Adrenal gland (tissue), 5 donors: ENCODE measurements around the gene ADCY5.

ENCODE experiments used
- POLR2A ChIP-seq, 2 donors: fragments of 450-650 bp; IDR thresholded peaks; one replicate each; pipeline ENCODE4 v1.6.1; 2017; ENCODE audit warnings: antibody characterized with exemption in 2 of 2, mild to moderate bottlenecking in 2 of 2, moderate library complexity in 1 of 2
- TF ChIP-seq, protein P1 (sequence below), 6 experiments: fragments of 450-650 bp in 4 of 6; fragments of 200-600 bp in 2 of 6; sonication (generic) in 1 of 6; IDR thresholded peaks; 1 replicate in 5 of 6; 2 replicates in 1 of 6; pipeline versions ENCODE4 v1.5.1 to v1.8.0; 2016 to 2021; ENCODE audit warnings: antibody characterized with exemption in 6 of 6, mild to moderate bottlenecking in 2 of 6, moderate library complexity in 1 of 6
- donor health status: DM: no; HTN: no; CAD: no.

DNA sequence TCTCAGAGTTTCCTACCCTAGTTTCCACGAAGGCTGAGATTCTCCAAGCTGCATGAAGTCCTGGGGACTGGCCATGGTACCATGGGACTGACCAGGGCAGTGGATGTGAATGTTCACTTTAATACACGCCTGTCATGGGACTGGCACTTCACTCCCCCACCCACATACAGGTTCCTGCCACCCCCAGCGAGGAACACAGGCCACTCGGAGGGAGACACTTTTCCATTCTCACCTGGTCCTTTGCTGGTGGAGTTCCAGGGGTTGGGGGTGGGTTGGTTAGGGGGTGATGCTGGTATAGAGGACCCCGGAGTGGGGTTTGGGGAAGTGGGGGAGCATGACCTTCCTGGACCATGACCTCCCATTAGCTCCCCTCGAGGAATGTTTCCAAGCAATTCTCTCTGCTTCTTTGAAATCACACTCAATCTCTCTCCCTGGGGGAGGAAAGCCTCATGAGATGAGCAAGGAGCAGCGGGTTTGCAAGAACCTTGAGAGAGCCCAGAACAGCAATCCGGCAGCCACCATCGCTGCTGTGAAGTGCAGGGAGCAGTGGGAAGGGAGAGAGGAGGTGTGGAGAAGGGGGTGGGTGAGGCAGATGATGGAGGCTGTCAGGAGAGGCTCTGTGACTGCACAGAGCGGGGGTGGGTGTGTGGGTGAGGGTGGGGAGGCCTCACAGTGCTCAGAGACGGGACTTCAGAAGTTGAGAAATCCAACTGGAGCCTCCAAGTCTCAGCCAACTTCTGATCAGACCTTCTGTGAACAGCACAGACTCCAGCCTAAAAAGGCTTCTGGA, 69.7 kb downstream of the ADCY5 start:
- TF ChIP-seq, protein P1, sequence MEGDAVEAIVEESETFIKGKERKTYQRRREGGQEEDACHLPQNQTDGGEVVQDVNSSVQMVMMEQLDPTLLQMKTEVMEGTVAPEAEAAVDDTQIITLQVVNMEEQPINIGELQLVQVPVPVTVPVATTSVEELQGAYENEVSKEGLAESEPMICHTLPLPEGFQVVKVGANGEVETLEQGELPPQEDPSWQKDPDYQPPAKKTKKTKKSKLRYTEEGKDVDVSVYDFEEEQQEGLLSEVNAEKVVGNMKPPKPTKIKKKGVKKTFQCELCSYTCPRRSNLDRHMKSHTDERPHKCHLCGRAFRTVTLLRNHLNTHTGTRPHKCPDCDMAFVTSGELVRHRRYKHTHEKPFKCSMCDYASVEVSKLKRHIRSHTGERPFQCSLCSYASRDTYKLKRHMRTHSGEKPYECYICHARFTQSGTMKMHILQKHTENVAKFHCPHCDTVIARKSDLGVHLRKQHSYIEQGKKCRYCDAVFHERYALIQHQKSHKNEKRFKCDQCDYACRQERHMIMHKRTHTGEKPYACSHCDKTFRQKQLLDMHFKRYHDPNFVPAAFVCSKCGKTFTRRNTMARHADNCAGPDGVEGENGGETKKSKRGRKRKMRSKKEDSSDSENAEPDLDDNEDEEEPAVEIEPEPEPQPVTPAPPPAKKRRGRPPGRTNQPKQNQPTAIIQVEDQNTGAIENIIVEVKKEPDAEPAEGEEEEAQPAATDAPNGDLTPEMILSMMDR (IDR thresholded peaks at IDR 0.05) = no peak
- TF ChIP-seq POLR2A (IDR thresholded peaks at IDR 0.05) = no peak
